HAP-1 (cell line): ENCODE data around the gene TBC1D22A.

ENCODE experiments used
- DNase-seq, 2 experiments: peaks; one replicate each; pipeline ENCODE4 v3.0.0-alpha.2; 2016 to 2020; ENCODE audit warnings: low spot score in 2 of 2
- H3K27me3 ChIP-seq: fragments of 250-450 bp; sonication (Bioruptor Pico); 2 replicates; pipeline ENCODE4 v1.5.1; 2020; ENCODE audit warnings: low read depth, mild to moderate bottlenecking, moderate library complexity
- H3K36me3 ChIP-seq: fragments of 250-450 bp; sonication (Bioruptor Pico); replicated peaks from 2 replicates; pipeline ENCODE4 v1.5.1; 2020; ENCODE audit warnings: mild to moderate bottlenecking
- H3K4me1 ChIP-seq: fragments of 250-450 bp; sonication (Bioruptor Pico); 2 replicates; pipeline ENCODE4 v1.5.1; 2020; ENCODE audit warnings: mild to moderate bottlenecking
- H3K4me3 ChIP-seq: fragments of 250-450 bp; sonication (Bioruptor Pico); 2 replicates; pipeline ENCODE4 v1.5.1; 2020; ENCODE audit warnings: mild to moderate bottlenecking, moderate library complexity
- H3K9me3 ChIP-seq: fragments of 250-450 bp; sonication (Bioruptor Pico); 2 replicates; pipeline ENCODE4 v1.5.1; 2020; ENCODE audit warnings: mild to moderate bottlenecking, moderate library complexity
- in situ Hi-C: fragments of 300-500 bp; cut with MboI; formaldehyde crosslinking; loops from 3 replicates; pipeline ENCODE4 v1.14.3; 2020; ENCODE audit warnings: low sequenced_read_pairs, inconsistent platforms, mixed read lengths

TBC1D22A gene

GRCh38 chr22:47102081-47102480 is 339.6 kb downstream of the TBC1D22A start:
- no peak overlapping the region for H3K4me3 ChIP-seq

DNA sequence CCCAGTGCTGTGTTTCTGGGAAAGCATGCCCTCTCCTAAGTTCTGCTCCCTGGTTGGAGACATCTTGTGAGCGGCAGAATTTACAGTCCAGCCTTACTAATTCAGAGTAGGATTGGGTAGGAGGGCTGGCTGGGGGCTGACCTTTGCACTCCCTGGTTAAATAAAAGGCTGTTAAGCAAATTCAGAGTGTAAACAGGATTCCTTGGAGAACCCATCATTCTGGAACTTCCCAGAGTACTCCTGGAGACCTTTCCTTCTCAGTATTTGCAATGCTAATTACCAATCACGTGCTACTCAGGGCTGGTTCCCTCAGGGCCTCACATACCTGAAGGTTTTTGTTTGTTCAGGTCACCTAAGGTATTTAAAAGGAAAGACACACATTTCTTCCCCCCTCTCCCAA is 340.2 kb downstream of the TBC1D22A start:
- DNase-seq: no peak
- H3K4me3 ChIP-seq: no peak overlapping the region

More at GRCh38 chr22:47102081-47102480, 339.6 kb downstream of the TBC1D22A start:
- Histone ChIP-seq H3K4me1 (no peaks in the 10 kb centered on the region), H3K9me3 (no peaks in the 10 kb centered on the region), H3K36me3 (no peaks in the 10 kb centered on the region), H3K27me3 (no peaks in the 10 kb centered on the region)
- no peak for DNase-seq
- in situ Hi-C loops: no loop called here

DNA sequence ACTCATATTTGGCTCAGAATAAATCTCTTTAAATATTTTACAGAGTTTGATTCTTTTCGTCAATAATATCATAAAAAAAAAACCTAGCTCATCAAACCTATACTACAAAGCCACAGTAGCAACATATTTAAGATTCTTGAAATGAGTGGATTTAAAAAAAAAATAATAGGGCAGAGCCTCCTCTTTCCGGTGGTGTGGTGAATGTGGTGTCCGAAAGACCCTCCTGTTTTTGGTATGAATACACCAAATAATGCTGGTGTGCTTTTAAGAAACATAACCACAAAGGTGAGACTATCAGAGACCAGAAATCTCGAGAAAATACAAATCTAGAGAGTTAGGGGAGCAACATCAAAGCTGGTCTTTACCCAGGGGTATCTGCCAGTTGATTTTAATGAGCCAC is 342.6 kb downstream of the TBC1D22A start:
- no peaks in the 10 kb centered on the region for H3K4me1 ChIP-seq
- in situ Hi-C loops: no loop called here
- no peaks in the 10 kb centered on the region for H3K9me3 ChIP-seq
- H3K36me3 ChIP-seq: no peaks in the 10 kb centered on the region
- H3K27me3 ChIP-seq: no peaks in the 10 kb centered on the region
- no peak overlapping the region for H3K4me3 ChIP-seq
- DNase-seq: no peak

More for the DNA sequence above, 340.2 kb downstream of the TBC1D22A start:
- Histone ChIP-seq H3K27me3 (no peaks in the 10 kb centered on the region), H3K36me3 (no peaks in the 10 kb centered on the region), H3K4me1 (no peaks in the 10 kb centered on the region), H3K9me3 (no peaks in the 10 kb centered on the region)
- in situ Hi-C loops: no loop called here

- Histone ChIP-seq H3K36me3 (no peaks in the 10 kb centered on the region), H3K27me3 (no peaks in the 10 kb centered on the region), H3K9me3 (no peaks in the 10 kb centered on the region), H3K4me1 (no peaks in the 10 kb centered on the region), H3K4me3 (no peak overlapping the region)
- no peak for DNase-seq
- in situ Hi-C loops: no loop called here
These were observed 344.4 kb downstream of the TBC1D22A start for GRCh38 chr22:47106806-47107205.

- H3K4me3 ChIP-seq: no peak overlapping the region
- in situ Hi-C loops: no loop called here
- no peaks in the 10 kb centered on the region for H3K4me1 ChIP-seq
- H3K36me3 ChIP-seq: no peaks in the 10 kb centered on the region
- DNase-seq: no peak
- no peaks in the 10 kb centered on the region for H3K9me3 ChIP-seq
- H3K27me3 ChIP-seq: no peaks in the 10 kb centered on the region
These were observed 345.0 kb downstream of the TBC1D22A start for GRCh38 chr22:47107431-47107830.

- no peaks in the 10 kb centered on the region for H3K9me3 ChIP-seq
- in situ Hi-C loops: no loop called here
- no peaks in the 10 kb centered on the region for H3K4me1 ChIP-seq
- H3K4me3 ChIP-seq: no peak overlapping the region
- no peaks in the 10 kb centered on the region for H3K27me3 ChIP-seq
- no peaks in the 10 kb centered on the region for H3K36me3 ChIP-seq
- DNase-seq: no peak
These were observed 348.5 kb downstream of the TBC1D22A start for GRCh38 chr22:47110817-47111443.

GRCh38 chr22:47111626-47112581 is 349.5 kb downstream of the TBC1D22A start:
- Histone ChIP-seq H3K36me3 (no peaks in the 10 kb centered on the region), H3K4me3 (no peak overlapping the region), H3K9me3 (no peaks in the 10 kb centered on the region), H3K27me3 (no peaks in the 10 kb centered on the region), H3K4me1 (no peaks in the 10 kb centered on the region)
- in situ Hi-C loops: no loop called here
- no peak for DNase-seq

- Histone ChIP-seq H3K36me3 (no peaks in the 10 kb centered on the region), H3K27me3 (no peaks in the 10 kb centered on the region), H3K9me3 (no peaks in the 10 kb centered on the region), H3K4me3 (no peak overlapping the region), H3K4me1 (no peaks in the 10 kb centered on the region)
- in situ Hi-C loops: no loop called here
- no peak for DNase-seq
These were observed 350.1 kb downstream of the TBC1D22A start for GRCh38 chr22:47112582-47112965.

GRCh38 chr22:47112994-47113852 is 350.8 kb downstream of the TBC1D22A start:
- Histone ChIP-seq H3K9me3 (no peaks in the 10 kb centered on the region), H3K36me3 (no peaks in the 10 kb centered on the region), H3K27me3 (no peaks in the 10 kb centered on the region), H3K4me3 (no peak overlapping the region), H3K4me1 (no peaks in the 10 kb centered on the region)
- DNase-seq: no peak
- in situ Hi-C loops: no loop called here

- H3K9me3 ChIP-seq: no peaks in the 10 kb centered on the region
- DNase-seq: no peak
- H3K36me3 ChIP-seq: no peaks in the 10 kb centered on the region
- H3K4me3 ChIP-seq: no peak overlapping the region
- no peaks in the 10 kb centered on the region for H3K27me3 ChIP-seq
- in situ Hi-C loops: no loop called here
- no peaks in the 10 kb centered on the region for H3K4me1 ChIP-seq
These were observed 351.5 kb downstream of the TBC1D22A start for GRCh38 chr22:47113853-47114415.

GRCh38 chr22:47114813-47115517 is 352.5 kb downstream of the TBC1D22A start:
- in situ Hi-C loops: no loop called here
- Histone ChIP-seq H3K27me3 (no peaks in the 10 kb centered on the region), H3K36me3 (no peaks in the 10 kb centered on the region), H3K9me3 (no peaks in the 10 kb centered on the region), H3K4me1 (no peaks in the 10 kb centered on the region), H3K4me3 (no peak overlapping the region)
- DNase-seq: no peak

- no peak for DNase-seq
- in situ Hi-C loops: no loop called here
These were observed 353.1 kb downstream of the TBC1D22A start for GRCh38 chr22:47115518-47115890.

GRCh38 chr22:47115921-47116320 is 353.5 kb downstream of the TBC1D22A start:
- Histone ChIP-seq H3K27me3 (no peaks in the 10 kb centered on the region), H3K9me3 (no peaks in the 10 kb centered on the region), H3K4me1 (no peaks in the 10 kb centered on the region), H3K4me3 (no peak overlapping the region), H3K36me3 (no peaks in the 10 kb centered on the region)
- DNase-seq: no peak
- in situ Hi-C loops: no loop called here

More at GRCh38 chr22:47115518-47115890, 353.1 kb downstream of the TBC1D22A start:
- H3K36me3 ChIP-seq: no peaks in the 10 kb centered on the region
- H3K27me3 ChIP-seq: no peaks in the 10 kb centered on the region
- no peaks in the 10 kb centered on the region for H3K9me3 ChIP-seq
- no peaks in the 10 kb centered on the region for H3K4me1 ChIP-seq
- H3K4me3 ChIP-seq: no peak overlapping the region
